ENCODE data around the gene RNASE9.

Gene RNASE9

GRCh38 chr14:20529806-20530205 is 31.0 kb downstream of the RNASE9 start:
- no peak for DNase-seq (ENCODE audit: low spot score)
- in situ Hi-C loops (cut with MboI; ENCODE audit: low sequenced_read_pairs, unreplicated experiment) = no loop called here
- no peak for TF ChIP-seq CTCF (IDR thresholded peaks at IDR 0.05; ENCODE audit: borderline replicate concordance, control extremely low read depth, extremely low read depth, insufficient read depth, missing control alignments)

GRCh38 chr14:20524027-20524426 is 36.8 kb downstream of the RNASE9 start:
- no peak for DNase-seq (ENCODE audit: low spot score)
- no peak for TF ChIP-seq CTCF (IDR thresholded peaks at IDR 0.05; ENCODE audit: borderline replicate concordance, control extremely low read depth, extremely low read depth, insufficient read depth, missing control alignments)
- in situ Hi-C loops (cut with MboI; ENCODE audit: low sequenced_read_pairs, unreplicated experiment) = no loop called here

DNA sequence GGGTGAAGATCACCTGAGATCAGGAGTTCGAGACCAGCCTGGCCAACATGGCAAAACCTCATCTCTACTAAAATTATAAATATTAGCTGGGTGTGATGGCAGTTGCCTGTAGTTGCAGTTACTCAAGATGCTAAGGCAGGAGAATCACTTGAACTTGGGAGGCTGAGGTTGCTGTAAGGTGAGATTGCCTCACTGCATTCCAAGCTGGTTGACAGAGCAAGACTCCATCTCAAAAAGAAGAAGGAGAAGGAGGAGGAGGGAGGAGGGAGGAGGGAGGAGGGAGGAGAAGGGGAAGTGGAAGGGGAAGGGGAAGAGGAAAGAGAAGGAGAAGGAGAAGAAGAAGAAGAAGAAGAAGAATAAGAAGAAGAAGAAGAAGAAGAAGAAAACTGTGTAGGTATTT is 38.5 kb downstream of the RNASE9 start:
- no peak for DNase-seq (ENCODE audit: low spot score)
- in situ Hi-C loops (cut with MboI; ENCODE audit: low sequenced_read_pairs, unreplicated experiment) = no loop called here
- no peak for TF ChIP-seq CTCF (IDR thresholded peaks at IDR 0.05; ENCODE audit: borderline replicate concordance, control extremely low read depth, extremely low read depth, insufficient read depth, missing control alignments)

DNA sequence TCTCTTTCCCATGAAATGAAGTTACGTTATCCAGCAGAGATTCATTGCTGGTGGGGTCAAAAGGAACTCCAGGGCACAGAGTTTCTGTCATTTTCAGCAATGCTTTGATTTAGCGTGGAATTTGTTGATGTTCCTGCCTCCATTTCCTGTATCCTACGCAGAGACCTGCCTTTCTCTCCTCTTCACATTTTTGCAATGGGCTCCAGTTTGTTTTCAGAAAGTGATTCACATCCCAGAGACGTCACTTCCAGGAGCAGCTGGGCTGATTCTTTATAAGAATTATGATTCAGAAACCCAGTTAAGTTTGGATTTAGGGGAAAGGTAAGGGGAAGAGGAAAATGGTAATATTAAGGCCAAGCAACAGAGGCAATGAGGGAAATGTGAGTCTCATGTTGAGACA is 43.9 kb downstream of the RNASE9 start:
- TF ChIP-seq CTCF (IDR thresholded peaks at IDR 0.05; ENCODE audit: borderline replicate concordance, control extremely low read depth, extremely low read depth, insufficient read depth, missing control alignments) = no peak
- no peak for DNase-seq (ENCODE audit: low spot score)
- in situ Hi-C loops (cut with MboI; ENCODE audit: low sequenced_read_pairs, unreplicated experiment) = no loop called here

- no peak for TF ChIP-seq CTCF (IDR thresholded peaks at IDR 0.05; ENCODE audit: borderline replicate concordance, control extremely low read depth, extremely low read depth, insufficient read depth, missing control alignments)
- in situ Hi-C loops (cut with MboI; ENCODE audit: low sequenced_read_pairs, unreplicated experiment) = no loop called here
- no peak for DNase-seq (ENCODE audit: low spot score)
These were observed 45.0 kb downstream of the RNASE9 start for GRCh38 chr14:20515846-20516245.

DNA sequence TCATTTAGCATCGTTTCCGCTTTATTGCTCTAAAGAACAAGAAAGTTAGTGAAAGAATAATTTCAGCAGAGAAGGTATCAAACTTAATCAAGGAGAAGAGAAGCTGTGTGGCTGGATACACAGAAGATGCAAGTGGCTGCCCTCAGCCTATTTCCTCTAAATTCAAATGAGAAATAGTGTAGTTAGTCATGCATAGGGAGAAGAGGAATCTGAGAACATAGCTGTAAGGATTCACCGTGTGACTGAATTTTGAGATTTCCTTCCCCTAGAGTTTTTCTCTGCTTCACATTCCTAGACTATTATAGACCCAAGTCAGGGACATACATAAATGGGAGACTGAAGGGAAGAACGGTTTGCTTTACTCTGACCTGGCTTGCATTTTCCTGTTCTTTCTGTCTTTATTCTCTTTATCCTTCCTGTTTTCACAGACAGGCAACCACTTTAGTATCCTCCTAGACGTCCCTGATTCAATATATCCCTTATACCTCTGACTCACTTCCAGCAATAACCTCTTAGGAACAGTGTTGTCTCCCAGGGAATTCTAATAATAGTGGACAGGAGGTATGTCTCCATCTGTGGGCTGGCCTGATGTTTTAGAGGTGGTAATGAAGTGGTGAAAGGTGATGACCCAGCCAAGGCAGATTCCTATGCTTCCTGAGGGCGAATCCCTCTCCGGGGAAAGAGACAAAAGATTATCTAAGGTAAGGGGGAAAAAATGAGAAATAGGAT is 48.5 kb downstream of the RNASE9 start:
- no peak for TF ChIP-seq CTCF (IDR thresholded peaks at IDR 0.05; ENCODE audit: borderline replicate concordance, control extremely low read depth, extremely low read depth, insufficient read depth, missing control alignments)
- no peak for DNase-seq (ENCODE audit: low spot score)
- in situ Hi-C loops (cut with MboI; ENCODE audit: low sequenced_read_pairs, unreplicated experiment) = no loop called here

Data from GM13976 (cell line).